Left lung (tissue), 10 donors: Measurements from ENCODE around the gene KIF16B. TPM values are rescaled to one million over a fixed set of nuclear protein-coding genes. Genes with fewer than 3 reads are reported as not detected.
A peak's percentile ranks its signal among the peaks of the same experiment; 100 is the strongest.

Experiments used
- ATAC-seq: fragments of 200-7000 bp; cut with Tn5 transposase; one replicate; pipeline ENCODE4 v1.9.1; 2020; ENCODE audit warnings: moderate library complexity
- DNase-seq, 4 donors: peaks; one replicate each; pipeline ENCODE4 v3.0.0-alpha.2; 2013 to 2020
- H3K27ac ChIP-seq, 2 donors: fragments of 200-600 bp; sonication (generic) in 1 of 2; one replicate each; pipeline versions ENCODE4 v1.5.0 to v1.8.0; 2020 to 2021
- H3K27me3 ChIP-seq, 2 donors: fragments of 200-600 bp; sonication (generic) in 1 of 2; one replicate each; pipeline versions ENCODE4 v1.5.0 to v1.8.0; 2020 to 2021
- H3K36me3 ChIP-seq, 2 donors: fragments of 200-600 bp; sonication (generic) in 1 of 2; one replicate each; pipeline versions ENCODE4 v1.5.0 to v1.8.0; 2020 to 2021
- H3K4me1 ChIP-seq, 2 donors: fragments of 200-600 bp; one replicate each; pipeline ENCODE4 v1.8.0; 2021
- H3K4me3 ChIP-seq, 2 donors: fragments of 200-600 bp; sonication (generic) in 1 of 2; one replicate each; pipeline versions ENCODE4 v1.5.0 to v1.8.0; 2020 to 2021; ENCODE audit warnings: mild to moderate bottlenecking in 1 of 2
- H3K9me3 ChIP-seq, 2 donors: fragments of 200-600 bp; sonication (generic) in 1 of 2; one replicate each; pipeline versions ENCODE4 v1.5.0 to v1.8.0; 2020 to 2021
- CTCF ChIP-seq, 2 donors: fragments of 200-600 bp; sonication (generic) in 1 of 2; IDR thresholded peaks; one replicate each; pipeline versions ENCODE4 v1.5.0 to v1.8.0; 2021; ENCODE audit warnings: antibody characterized with exemption in 2 of 2
- intact Hi-C, 2 donors: fragments of 100-400 bp; cut with DNase I; formaldehyde crosslinking; loops; one replicate each; pipeline versions ENCODE4 v1.11.2 to v1.14.2; 2022
- polyA plus RNA-seq, 6 donors: library from polyadenylated mRNA; unstranded; fragments of 120-200 nt; gene quantifications; one replicate each; pipeline ENCODE4 v1.2.1, GENCODE V29; 2013; ENCODE audit not compliant: insufficient read length in 6 of 6
- total RNA-seq, 2 donors: library from RNA; stranded (reverse); fragmentation: NEBNext Ultra II Directional; extraction: Animal tissue kit (Norgen Biotek cat#: 25700); gene quantifications; one replicate each; pipeline ENCODE4 v1.2.1, GENCODE V29; 2021
- donor health status: DM: no; HTN: yes; CAD: no.
- donor health status: DM: no; HTN: no; CAD: no.

The KIF16B gene
- total and polyA plus RNA-seq, 8 donors = 9.1 to 23.8 (median 12.8) TPM

DNA sequence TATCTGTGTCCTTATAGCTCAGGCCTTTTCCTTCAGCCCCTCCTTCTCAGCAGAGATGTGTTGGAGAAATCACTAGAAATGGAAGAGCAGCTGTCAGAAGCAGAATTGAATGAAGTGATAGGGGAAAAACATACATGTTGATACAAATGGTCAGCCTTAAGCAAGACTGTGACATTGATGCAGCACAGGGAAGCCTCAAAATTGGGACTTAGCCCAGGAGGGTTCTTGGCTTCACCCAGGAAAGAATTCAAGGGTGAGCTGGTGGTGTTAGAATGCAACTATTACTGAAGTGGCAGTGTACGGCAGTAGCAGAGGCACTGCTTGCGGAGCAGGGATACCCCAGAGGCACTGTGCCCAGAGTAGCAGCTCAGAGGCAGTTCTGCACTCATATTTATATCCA lies 8.0 kb upstream of the KIF16B start:
- ATAC-seq = no peak
- intact Hi-C loops = no loop called here
- no peak overlapping the region for H3K4me3 ChIP-seq
- no peak overlapping the region for H3K27ac ChIP-seq
- DNase-seq = no peak
- no peak for TF ChIP-seq CTCF (IDR thresholded peaks at IDR 0.05)
- H3K4me1 ChIP-seq = no peaks in the 10 kb centered on the region
- H3K36me3 ChIP-seq = no peaks in the 10 kb centered on the region
- H3K9me3 ChIP-seq = no peaks in the 10 kb centered on the region
- peaks cover 0 to 3% of the 10 kb centered on the region in 2 donors for H3K27me3 ChIP-seq

GRCh38 chr20:16580620-16581019 lies 7.4 kb upstream of the KIF16B start:
- ATAC-seq (no peak), DNase-seq (no peak)
- TF ChIP-seq CTCF (IDR thresholded peaks at IDR 0.05) = no peak
- Histone ChIP-seq H3K27me3 (no peaks in the 10 kb centered on the region), H3K27ac (no peak overlapping the region), H3K9me3 (no peaks in the 10 kb centered on the region), H3K4me3 (no peak overlapping the region), H3K36me3 (no peaks in the 10 kb centered on the region), H3K4me1 (no peaks in the 10 kb centered on the region)
- intact Hi-C loops = no loop called here

DNA sequence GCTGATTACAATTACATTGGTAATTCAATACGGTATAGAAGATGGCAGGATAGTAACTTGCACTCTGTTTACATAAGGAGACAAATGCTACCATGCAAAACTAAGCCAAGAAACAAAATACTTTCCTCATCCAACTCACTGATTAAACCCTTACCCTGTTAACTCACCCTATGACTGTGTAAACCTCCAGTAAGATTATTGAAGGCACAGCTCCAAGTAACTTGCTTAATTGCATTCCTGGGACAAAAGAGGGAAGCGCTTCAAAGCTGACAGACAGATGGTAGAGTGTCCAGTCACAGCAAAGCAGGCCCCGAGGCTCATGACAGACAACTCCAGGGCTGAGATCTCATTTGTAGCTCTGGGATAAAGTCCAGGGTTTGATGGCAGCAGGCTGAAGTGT lies 6.9 kb upstream of the KIF16B start:
- Histone ChIP-seq H3K27me3 (no peaks in the 10 kb centered on the region), H3K36me3 (no peaks in the 10 kb centered on the region), H3K9me3 (no peaks in the 10 kb centered on the region), H3K27ac (no peak overlapping the region), H3K4me3 (no peak overlapping the region), H3K4me1 (peaks cover 0 to 5% of the 10 kb centered on the region in 2 donors)
- DNase-seq (peak in 2 of 4 donors; percentile 40 to 48), ATAC-seq (peak; percentile 82)
- no peak for TF ChIP-seq CTCF (IDR thresholded peaks at IDR 0.05)
- intact Hi-C loops = no loop called here

DNA sequence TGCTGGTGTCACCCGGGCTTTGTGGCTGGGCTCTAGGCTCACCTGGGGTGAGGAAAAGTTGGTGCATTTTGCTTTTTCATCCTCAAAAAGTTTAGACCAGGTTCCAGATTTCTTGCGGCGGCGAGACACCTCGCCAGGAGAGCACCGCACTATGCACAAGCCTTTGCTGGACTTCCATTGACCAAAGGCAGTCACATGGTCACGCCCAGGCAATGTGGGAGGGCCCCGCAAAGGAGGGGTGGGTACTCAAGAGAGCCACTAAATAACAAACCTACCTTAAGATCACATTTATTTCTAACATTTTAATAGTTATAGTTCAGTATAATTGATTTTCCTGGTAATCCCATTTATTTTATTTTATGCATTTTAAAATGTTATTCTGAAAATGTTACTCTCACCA lies 3.0 kb upstream of the KIF16B start:
- Histone ChIP-seq H3K4me3 (no peak overlapping the region), H3K27me3 (no peaks in the 10 kb centered on the region), H3K27ac (no peak overlapping the region), H3K9me3 (no peaks in the 10 kb centered on the region), H3K4me1 (peaks cover 0 to 34% of the 10 kb centered on the region in 2 donors), H3K36me3 (no peaks in the 10 kb centered on the region)
- DNase-seq (no peak), ATAC-seq (no peak)
- no peak for TF ChIP-seq CTCF (IDR thresholded peaks at IDR 0.05)
- intact Hi-C loops = no loop called here

GRCh38 chr20:16575390-16576140 lies 2.3 kb upstream of the KIF16B start:
- H3K4me3 ChIP-seq = peak overlapping the region; percentile 36 to 82
- no peaks in the 10 kb centered on the region for H3K9me3 ChIP-seq
- DNase-seq (no peak), ATAC-seq (no peak)
- H3K27me3 ChIP-seq = no peaks in the 10 kb centered on the region
- no peak for TF ChIP-seq CTCF (IDR thresholded peaks at IDR 0.05)
- H3K27ac ChIP-seq = peak overlapping the region; percentile 23 to 45
- no peaks in the 10 kb centered on the region for H3K36me3 ChIP-seq
- H3K4me1 ChIP-seq = peaks cover 0 to 35% of the 10 kb centered on the region in 2 donors
- intact Hi-C loops = no loop called here
